Uterus (tissue), 4 donors: ENCODE results near the gene SH2B3. TPM values are rescaled to one million over a fixed set of nuclear protein-coding genes. Genes with fewer than 3 reads are reported as not detected.
"Not testable (repeated sequence)": the region's sequence is repeated elsewhere in the genome, so short reads cannot be mapped to it uniquely, and the experiment has no call there.

Experiments
- DNase-seq, 2 donors: peaks; one replicate each; pipeline ENCODE4 v3.0.0-alpha.2; 2019 to 2020
- H3K27ac ChIP-seq, 2 donors: fragments of 200-600 bp; sonication (generic); 1 replicate in 1 of 2; 2 replicates in 1 of 2; pipeline ENCODE4 v1.5.1; 2016 to 2018
- H3K27me3 ChIP-seq, 2 donors: fragments of 200-600 bp; sonication (generic); one replicate each; pipeline ENCODE4 v1.5.1; 2018 to 2019; ENCODE audit warnings: control low read depth in 1 of 2
- H3K36me3 ChIP-seq, 2 donors: fragments of 200-600 bp; sonication (generic); one replicate each; pipeline ENCODE4 v1.5.1; 2019; ENCODE audit warnings: control low read depth in 1 of 2
- H3K4me1 ChIP-seq, 2 donors: fragments of 200-600 bp; sonication (generic); one replicate each; pipeline ENCODE4 v1.5.1; 2018 to 2019; ENCODE audit warnings: control low read depth in 1 of 2
- H3K4me3 ChIP-seq, 2 donors: fragments of 200-600 bp; sonication (generic); 1 replicate in 1 of 2; 2 replicates in 1 of 2; pipeline ENCODE4 v1.5.1; 2018 to 2019; ENCODE audit warnings: mild to moderate bottlenecking in 1 of 2
- H3K9me3 ChIP-seq, 2 donors: fragments of 200-600 bp; sonication (generic); one replicate each; pipeline ENCODE4 v1.5.1; 2019; ENCODE audit warnings: control low read depth in 1 of 2
- CTCF ChIP-seq, 4 experiments: fragments of 200-600 bp in 2 of 4; fragments of 450-650 bp in 2 of 4; sonication (generic) in 2 of 4; IDR thresholded peaks; one replicate each; pipeline ENCODE4 v1.5.1; 2016 to 2019; ENCODE audit warnings: antibody characterized with exemption in 4 of 4, mild to moderate bottlenecking in 2 of 4, moderate library complexity in 1 of 4
- POLR2A ChIP-seq, 2 donors: fragments of 450-650 bp; IDR thresholded peaks; one replicate each; pipeline ENCODE4 v1.6.1; 2016; ENCODE audit warnings: antibody characterized with exemption in 2 of 2, mild to moderate bottlenecking in 1 of 2, moderate library complexity in 1 of 2
- intact Hi-C: fragments of 100-400 bp; cut with DNase I; formaldehyde crosslinking; loops from one replicate; pipeline ENCODE4 v1.15.1; 2023; ENCODE audit warnings: low total_unique reads
- total RNA-seq, 4 donors: library from RNA; depleted of rRNA in 3 of 4; stranded (reverse); fragments of >200 nt in 3 of 4; gene quantifications; one replicate each; pipeline versions ENCODE4 v1.1.0 to v1.2.4, GENCODE V29; 2014 to 2023
- donor health status: DM: yes; HTN: yes; CAD: no.

The SH2B3 gene
- total RNA-seq, 4 donors from 2014 or later: 11.8 to 31.3 (median 21.8) TPM

GRCh38 chr12:111389635-111390034 lies 16.1 kb upstream of the SH2B3 start:
- TF ChIP-seq POLR2A (IDR thresholded peaks at IDR 0.05) (no peak), CTCF (IDR thresholded peaks at IDR 0.05) (no peak)
- no peaks in the 10 kb centered on the region for H3K4me1 ChIP-seq
- no peaks in the 10 kb centered on the region for H3K9me3 ChIP-seq
- H3K27ac ChIP-seq: no peak overlapping the region
- intact Hi-C loops: no loop called here
- no peaks in the 10 kb centered on the region for H3K27me3 ChIP-seq
- no peaks in the 10 kb centered on the region for H3K36me3 ChIP-seq
- DNase-seq: no peak
- H3K4me3 ChIP-seq: no peak overlapping the region

- intact Hi-C loops: no loop called here
- Histone ChIP-seq H3K9me3 (no peaks in the 10 kb centered on the region), H3K36me3 (no peaks in the 10 kb centered on the region), H3K4me1 (no peaks in the 10 kb centered on the region), H3K27ac (no peak overlapping the region), H3K4me3 (no peak overlapping the region), H3K27me3 (no peaks in the 10 kb centered on the region)
- no peak for DNase-seq
- no peak for TF ChIP-seq CTCF (IDR thresholded peaks at IDR 0.05)
- TF ChIP-seq POLR2A (IDR thresholded peaks at IDR 0.05): no peak
These were observed 14.8 kb upstream of the SH2B3 start for GRCh38 chr12:111390910-111391309.

GRCh38 chr12:111393700-111394300 lies 11.9 kb upstream of the SH2B3 start:
- TF ChIP-seq POLR2A (IDR thresholded peaks at IDR 0.05) (no peak), CTCF (IDR thresholded peaks at IDR 0.05) (no peak)

GRCh38 chr12:111394480-111394879 lies 11.2 kb upstream of the SH2B3 start:
- no peak overlapping the region for H3K4me3 ChIP-seq
- TF ChIP-seq POLR2A (IDR thresholded peaks at IDR 0.05) (no peak), CTCF (IDR thresholded peaks at IDR 0.05) (no peak)
- H3K36me3 ChIP-seq: no peaks in the 10 kb centered on the region
- H3K4me1 ChIP-seq: no peaks in the 10 kb centered on the region
- no peaks in the 10 kb centered on the region for H3K27me3 ChIP-seq
- H3K27ac ChIP-seq: no peak overlapping the region
- no peaks in the 10 kb centered on the region for H3K9me3 ChIP-seq
- DNase-seq: no peak
- intact Hi-C loops: no loop called here

More at GRCh38 chr12:111393700-111394300, 11.9 kb upstream of the SH2B3 start:
- H3K36me3 ChIP-seq: no peaks in the 10 kb centered on the region
- no peaks in the 10 kb centered on the region for H3K27me3 ChIP-seq
- intact Hi-C loops: no loop called here
- H3K4me1 ChIP-seq: no peaks in the 10 kb centered on the region
- no peak for DNase-seq
- no peak overlapping the region for H3K27ac ChIP-seq
- no peaks in the 10 kb centered on the region for H3K9me3 ChIP-seq
- no peak overlapping the region for H3K4me3 ChIP-seq

- H3K4me3 ChIP-seq: no peak overlapping the region
These were observed 10.2 kb upstream of the SH2B3 start for GRCh38 chr12:111395336-111396187.

GRCh38 chr12:111396271-111396670 lies 9.5 kb upstream of the SH2B3 start:
- not testable (repeated sequence) for H3K4me1 ChIP-seq, H3K4me3 ChIP-seq, H3K27me3 ChIP-seq, H3K36me3 ChIP-seq, H3K9me3 ChIP-seq, DNase-seq
- intact Hi-C loops: loop anchor here (5.0 kb wide), 1 partner anchor 56 kb away; no protein-coding TSS in a partner anchor
- H3K27ac ChIP-seq: peak overlapping the region; percentile 39 to 44

More at GRCh38 chr12:111395336-111396187, 10.2 kb upstream of the SH2B3 start:
- H3K9me3 ChIP-seq: no peaks in the 10 kb centered on the region
- no peaks in the 10 kb centered on the region for H3K36me3 ChIP-seq
- no peaks in the 10 kb centered on the region for H3K27me3 ChIP-seq
- no peak overlapping the region for H3K27ac ChIP-seq
- intact Hi-C loops: loop anchor here (5.0 kb wide), 1 partner anchor 57 kb away; no protein-coding TSS in a partner anchor
- DNase-seq: no peak
- no peaks in the 10 kb centered on the region for H3K4me1 ChIP-seq
- TF ChIP-seq CTCF (IDR thresholded peaks at IDR 0.05): no peak
- no peak for TF ChIP-seq POLR2A (IDR thresholded peaks at IDR 0.05)
